GM15510 (cell line): ENCODE measurements around the gene ATXN3L.

Source experiments
- POLR2A ChIP-seq: IDR thresholded peaks from 3 replicates; pipeline ENCODE4 v1.6.1; 2011; ENCODE audit warnings: borderline replicate concordance; ENCODE audit not compliant: insufficient read length; ENCODE audit errors: extremely low read depth

The ATXN3L gene

GRCh38 chrX:13283950-13284546, 35.8 kb downstream of the ATXN3L start:
- no peak for TF ChIP-seq POLR2A

- TF ChIP-seq POLR2A, result no peak
Observed at GRCh38 chrX:13283512-13283911, 36.3 kb downstream of the ATXN3L start.

- no peak for TF ChIP-seq POLR2A
Observed at GRCh38 chrX:13281289-13281688, 38.6 kb downstream of the ATXN3L start.

- TF ChIP-seq POLR2A, result no peak
Observed at GRCh38 chrX:13279279-13280018, 40.4 kb downstream of the ATXN3L start.

GRCh38 chrX:13277539-13277938, 42.3 kb downstream of the ATXN3L start:
- no peak for TF ChIP-seq POLR2A

GRCh38 chrX:13276991-13277390, 42.9 kb downstream of the ATXN3L start:
- TF ChIP-seq POLR2A, result no peak

GRCh38 chrX:13275031-13275430, 44.8 kb downstream of the ATXN3L start:
- no peak for TF ChIP-seq POLR2A

GRCh38 chrX:13272426-13272825, 47.4 kb downstream of the ATXN3L start:
- TF ChIP-seq POLR2A, result no peak

- no peak for TF ChIP-seq POLR2A
Observed at GRCh38 chrX:13271511-13271910, 48.3 kb downstream of the ATXN3L start.

GRCh38 chrX:13270360-13270759, 49.5 kb downstream of the ATXN3L start:
- TF ChIP-seq POLR2A, result no peak

- no peak for TF ChIP-seq POLR2A
Observed at GRCh38 chrX:13268874-13269273, 51.0 kb downstream of the ATXN3L start.
